Astrocyte of the cerebellum (primary cell): ENCODE results near the gene CACUL1.

Experiments
- DNase-seq: peaks from one replicate; pipeline ENCODE4 v3.0.0-alpha.2; 2011; ENCODE audit warnings: low read depth
- H3K4me3 ChIP-seq: 2 replicates; pipeline ENCODE4 v1.5.1; 2011; ENCODE audit warnings: mild to moderate bottlenecking, low read depth, low read length, moderate library complexity
- CTCF ChIP-seq: IDR thresholded peaks from 2 replicates; pipeline ENCODE4 v1.5.1; 2012; ENCODE audit warnings: low read length, low read depth, moderate library complexity, mild to moderate bottlenecking; ENCODE audit errors: missing control alignments
- in situ Hi-C: cut with HindIII; loops from 2 replicates; pipeline ENCODE4 v1.10.0; 2017; ENCODE audit warnings: low sequenced_read_pairs

Gene CACUL1

GRCh38 chr10:118635674-118636402 is 118.9 kb downstream of the CACUL1 start:
- in situ Hi-C loops = no loop called here
- H3K4me3 ChIP-seq = no peak overlapping the region
- TF ChIP-seq CTCF = no peak
- no peak for DNase-seq

- DNase-seq = no peak
- no peak for TF ChIP-seq CTCF
- H3K4me3 ChIP-seq = no peak overlapping the region
- in situ Hi-C loops = no loop called here
These were observed 121.0 kb downstream of the CACUL1 start for GRCh38 chr10:118633786-118634185.

DNA sequence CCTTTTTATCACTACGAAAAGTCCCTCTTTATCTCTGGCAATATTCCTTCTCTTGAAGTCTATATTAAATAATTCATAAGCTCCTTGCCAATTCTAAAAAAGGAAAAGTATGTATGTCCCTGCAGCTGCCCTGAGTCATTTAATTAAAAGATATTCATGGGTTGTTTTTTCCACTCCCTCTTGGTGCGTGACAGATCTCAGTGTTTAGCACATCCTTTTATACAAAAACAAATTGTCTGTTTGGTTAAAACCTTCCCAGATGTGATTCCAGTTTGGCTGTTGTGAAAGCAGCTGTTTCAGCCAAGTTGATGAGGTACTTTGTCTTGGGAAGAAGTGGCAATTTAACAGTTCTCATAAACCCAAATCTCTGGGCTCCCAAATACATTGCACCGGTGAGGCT is 125.6 kb downstream of the CACUL1 start:
- H3K4me3 ChIP-seq = no peak overlapping the region
- in situ Hi-C loops = no loop called here
- TF ChIP-seq CTCF = no peak
- no peak for DNase-seq

- no peak overlapping the region for H3K4me3 ChIP-seq
- in situ Hi-C loops = no loop called here
- DNase-seq = no peak
- TF ChIP-seq CTCF = no peak
These were observed 126.4 kb downstream of the CACUL1 start for GRCh38 chr10:118628397-118628796.

- no peak for TF ChIP-seq CTCF
- in situ Hi-C loops = no loop called here
- no peak overlapping the region for H3K4me3 ChIP-seq
- DNase-seq = no peak
These were observed 127.8 kb downstream of the CACUL1 start for GRCh38 chr10:118626953-118627352.
